Measurements from ENCODE around the gene CREG1.

Gene CREG1

GRCh38 chr1:167515461-167515860 lies 38.1 kb downstream of the CREG1 start:
- no peak overlapping the region for H3K4me3 ChIP-seq (replicated peaks; ENCODE audit: low read depth, low read length)
- no peak for TF ChIP-seq CTCF (IDR thresholded peaks at IDR 0.05; ENCODE audit: low read length, missing control alignments)
- no peak for DNase-seq (ENCODE audit: low read depth)

GRCh38 chr1:167514288-167514687 lies 39.3 kb downstream of the CREG1 start:
- TF ChIP-seq CTCF (IDR thresholded peaks at IDR 0.05; ENCODE audit: low read length, missing control alignments) = no peak
- no peak overlapping the region for H3K4me3 ChIP-seq (replicated peaks; ENCODE audit: low read depth, low read length)
- DNase-seq (ENCODE audit: low read depth) = no peak

GRCh38 chr1:167512046-167512654 lies 41.4 kb downstream of the CREG1 start:
- no peak for TF ChIP-seq CTCF (IDR thresholded peaks at IDR 0.05; ENCODE audit: low read length, missing control alignments)
- DNase-seq (ENCODE audit: low read depth) = no peak
- no peak overlapping the region for H3K4me3 ChIP-seq (replicated peaks; ENCODE audit: low read depth, low read length)

- TF ChIP-seq CTCF (IDR thresholded peaks at IDR 0.05; ENCODE audit: low read length, missing control alignments) = no peak
- no peak overlapping the region for H3K4me3 ChIP-seq (replicated peaks; ENCODE audit: low read depth, low read length)
- no peak for DNase-seq (ENCODE audit: low read depth)
These were observed 42.1 kb downstream of the CREG1 start for GRCh38 chr1:167511374-167511986.

- TF ChIP-seq CTCF (IDR thresholded peaks at IDR 0.05; ENCODE audit: low read length, missing control alignments) = no peak
- no peak for DNase-seq (ENCODE audit: low read depth)
- H3K4me3 ChIP-seq (replicated peaks; ENCODE audit: low read depth, low read length) = no peak overlapping the region
These were observed 42.7 kb downstream of the CREG1 start for GRCh38 chr1:167510881-167511280.

- no peak overlapping the region for H3K4me3 ChIP-seq (replicated peaks; ENCODE audit: low read depth, low read length)
- no peak for TF ChIP-seq CTCF (IDR thresholded peaks at IDR 0.05; ENCODE audit: low read length, missing control alignments)
- DNase-seq (ENCODE audit: low read depth) = no peak
These were observed 43.3 kb downstream of the CREG1 start for GRCh38 chr1:167510244-167510643.

- no peak for DNase-seq (ENCODE audit: low read depth)
- no peak for TF ChIP-seq CTCF (IDR thresholded peaks at IDR 0.05; ENCODE audit: low read length, missing control alignments)
- no peak overlapping the region for H3K4me3 ChIP-seq (replicated peaks; ENCODE audit: low read depth, low read length)
These were observed 44.0 kb downstream of the CREG1 start for GRCh38 chr1:167509587-167509986.

All from fibroblast of pulmonary artery (primary cell).